CD1c-positive myeloid dendritic cell (primary cell): ENCODE data around the gene KBTBD7.
"Not testable (repeated sequence)": the region's sequence is repeated elsewhere in the genome, so short reads cannot be mapped to it uniquely, and the experiment has no call there.

Experiments
- DNase-seq: peaks from one replicate; pipeline ENCODE4 v3.0.0-alpha.2; 2016; ENCODE audit errors: extremely low spot score

KBTBD7 gene

DNA sequence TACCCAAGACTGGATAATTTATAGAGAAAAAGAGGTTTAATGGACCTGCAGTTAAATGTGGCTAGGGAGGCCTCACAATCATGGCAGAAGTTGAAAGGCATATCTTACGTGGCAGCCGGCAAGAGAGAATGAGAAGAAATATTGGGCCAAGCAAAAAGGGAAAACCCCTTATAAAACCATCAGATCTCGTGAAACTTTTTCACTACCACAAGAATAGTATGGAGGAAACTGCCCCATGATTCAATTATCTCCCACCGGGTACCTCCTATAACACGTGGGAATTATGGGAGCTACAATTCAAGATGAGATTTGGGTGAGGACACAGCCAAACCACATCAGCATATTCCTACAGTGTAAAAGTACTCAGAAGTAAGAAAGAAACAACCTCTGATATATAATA is 4.7 kb upstream of the KBTBD7 start:
- no peak for DNase-seq

DNA sequence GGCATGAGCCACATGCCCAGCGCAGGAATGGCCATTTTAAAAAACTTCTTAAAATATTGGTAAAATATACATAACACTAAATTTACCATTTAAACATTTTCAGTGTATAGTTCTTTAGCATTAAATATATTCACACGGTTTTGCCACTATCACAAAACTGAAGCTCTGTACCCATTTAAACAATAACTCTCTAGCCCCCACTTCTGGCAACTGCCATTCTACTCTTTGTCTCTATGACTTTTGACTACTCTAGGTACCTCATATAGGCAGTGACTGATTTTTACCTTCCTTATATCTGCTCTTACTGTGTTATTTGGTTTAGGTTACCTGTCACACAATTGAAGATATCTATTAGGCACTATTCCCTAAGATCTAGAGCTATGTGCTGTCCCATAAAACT is 2.3 kb upstream of the KBTBD7 start:
- DNase-seq = no peak

DNA sequence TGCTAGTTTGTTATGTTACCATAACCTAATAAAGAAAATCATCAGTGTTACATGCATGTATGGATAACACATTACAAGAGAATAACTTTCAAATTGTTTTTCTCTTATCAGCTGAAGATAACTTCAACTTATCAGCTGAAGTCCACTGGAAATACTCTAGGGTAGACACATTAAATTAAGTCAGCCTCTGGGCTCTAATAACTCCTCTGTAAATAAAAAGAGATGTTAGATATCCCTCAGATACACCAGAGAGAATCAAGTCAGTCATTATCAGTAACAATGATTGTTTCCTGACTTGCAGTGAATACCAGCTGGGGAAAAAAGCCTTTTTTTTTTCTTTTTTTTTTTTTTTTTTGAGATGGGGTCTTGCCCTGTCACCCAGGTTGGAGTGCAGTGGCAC is 1.6 kb upstream of the KBTBD7 start:
- no peak for DNase-seq

DNA sequence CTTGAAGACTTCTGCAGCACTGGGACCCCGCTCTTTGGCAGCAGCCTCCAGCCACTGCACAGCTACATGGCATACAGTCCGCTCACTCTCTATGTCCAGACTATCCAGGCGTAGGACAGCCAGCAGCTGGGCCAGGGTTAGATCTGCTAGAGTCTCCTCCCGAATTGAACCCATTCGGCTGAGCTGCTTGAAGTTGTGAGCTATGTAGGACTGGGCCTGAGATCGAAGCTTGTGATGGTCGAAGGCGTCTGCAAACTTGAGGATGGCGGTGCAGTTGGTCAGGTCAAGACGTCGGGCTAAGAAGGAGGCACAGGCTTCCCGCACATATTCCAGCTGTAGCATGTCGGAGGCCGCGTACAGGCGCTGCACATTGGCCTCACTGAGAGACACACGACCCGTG is 900 bp downstream of the KBTBD7 start:
- no peak for DNase-seq

DNA sequence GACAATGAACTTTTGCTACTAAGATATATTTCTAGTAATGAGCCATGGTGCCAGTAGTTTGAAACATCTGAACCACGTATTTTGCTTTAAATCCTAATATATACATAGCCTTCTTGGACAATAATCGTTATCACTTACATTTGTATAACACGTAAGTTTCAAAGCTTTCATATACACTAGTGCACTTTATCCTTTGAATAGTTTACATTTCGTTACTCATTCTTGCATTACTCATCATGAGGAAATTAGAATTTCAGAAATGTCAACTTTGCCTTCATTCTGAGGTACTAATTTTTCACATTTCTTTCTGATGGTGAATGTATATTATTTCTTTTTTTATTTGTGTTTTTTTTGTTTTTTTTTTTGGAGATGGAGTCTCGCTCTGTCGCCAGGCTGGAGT is 5.8 kb downstream of the KBTBD7 start:
- DNase-seq = no peak

DNA sequence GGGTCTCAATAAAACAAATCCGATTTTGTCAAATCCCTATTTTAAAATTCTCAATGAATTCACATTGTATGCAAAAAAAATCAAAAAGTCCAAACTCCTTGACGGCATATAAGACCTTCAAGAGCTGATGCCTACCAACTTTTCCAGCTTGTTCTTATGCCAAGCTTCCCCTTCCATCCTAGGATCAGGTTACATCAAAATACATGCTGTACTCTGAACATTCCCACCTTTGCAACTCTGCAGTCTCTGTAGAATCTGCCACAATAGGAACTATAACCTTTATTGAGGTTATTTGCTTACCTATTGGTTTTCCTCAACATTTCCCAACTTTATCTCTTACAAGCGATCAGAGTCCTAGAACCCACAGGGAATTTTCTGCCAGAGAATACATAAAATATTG is 7.9 kb downstream of the KBTBD7 start:
- DNase-seq = no peak

DNA sequence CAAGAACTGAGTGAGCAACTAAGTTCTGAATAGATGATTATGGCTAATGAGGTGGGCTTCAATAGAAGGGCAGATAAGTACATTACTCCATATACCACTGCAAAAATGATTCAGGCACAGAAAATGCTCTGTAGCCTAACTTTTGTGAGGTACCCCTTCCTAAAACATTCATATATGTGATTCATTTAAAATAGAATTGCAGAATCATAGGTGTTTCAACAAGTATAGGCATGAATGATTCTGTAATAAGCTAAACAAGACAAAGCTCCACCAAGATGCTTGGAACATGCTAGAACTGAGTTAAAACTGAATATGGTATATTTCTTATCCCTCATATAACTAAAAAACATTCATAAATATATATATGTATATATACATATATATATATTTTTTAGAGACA is 12.1 kb downstream of the KBTBD7 start:
- DNase-seq = no peak

DNA sequence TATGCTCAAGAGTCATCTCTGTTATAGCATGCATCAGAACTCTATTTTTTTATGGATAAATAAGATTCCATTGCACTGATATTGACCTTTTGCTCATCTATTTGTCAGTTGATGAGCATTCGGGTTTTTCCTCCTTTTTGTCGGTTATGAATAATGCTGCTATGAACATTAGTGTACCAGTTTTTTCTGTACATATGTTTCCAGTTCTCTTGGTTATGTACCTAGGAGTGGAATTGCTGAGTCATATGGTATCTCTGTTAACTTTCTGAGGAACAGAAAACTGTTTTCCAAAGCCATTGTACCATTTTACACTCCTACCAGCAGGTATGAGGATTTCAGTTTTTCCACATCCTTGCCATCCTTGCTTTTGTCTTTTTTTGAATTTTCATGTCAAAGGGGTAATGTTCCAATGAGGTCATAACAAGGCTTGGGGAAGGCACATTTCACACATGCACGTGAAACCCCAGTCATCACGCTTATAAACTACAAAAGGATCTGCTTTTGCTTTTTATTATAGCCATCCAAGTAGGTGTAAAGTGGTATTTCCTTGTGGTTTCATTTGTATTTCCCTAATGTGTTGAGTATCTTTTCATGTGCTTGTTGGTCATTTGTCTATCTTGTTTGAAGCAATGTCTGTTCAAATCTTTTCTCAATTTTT is 14.6 kb downstream of the KBTBD7 start:
- DNase-seq = no peak

DNA sequence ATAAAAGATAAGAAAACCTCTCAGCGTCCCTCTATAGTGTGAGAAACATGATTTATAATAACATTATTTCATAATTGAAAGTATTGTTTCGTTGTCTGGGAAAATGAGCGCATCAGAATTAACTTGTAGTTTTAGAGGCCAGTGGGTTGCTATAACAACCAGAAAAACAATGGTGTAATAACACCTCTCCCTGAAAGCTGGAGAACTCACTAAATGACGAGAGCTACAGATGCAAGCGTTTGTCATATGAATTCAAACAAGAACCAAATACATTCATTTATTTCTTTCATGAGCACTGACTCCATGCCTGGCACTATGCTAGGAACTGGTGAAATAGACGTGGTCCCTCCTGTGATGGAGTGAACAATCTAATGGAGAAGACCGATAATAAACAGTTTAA is 16.3 kb downstream of the KBTBD7 start:
- DNase-seq = peak; percentile 41

DNA sequence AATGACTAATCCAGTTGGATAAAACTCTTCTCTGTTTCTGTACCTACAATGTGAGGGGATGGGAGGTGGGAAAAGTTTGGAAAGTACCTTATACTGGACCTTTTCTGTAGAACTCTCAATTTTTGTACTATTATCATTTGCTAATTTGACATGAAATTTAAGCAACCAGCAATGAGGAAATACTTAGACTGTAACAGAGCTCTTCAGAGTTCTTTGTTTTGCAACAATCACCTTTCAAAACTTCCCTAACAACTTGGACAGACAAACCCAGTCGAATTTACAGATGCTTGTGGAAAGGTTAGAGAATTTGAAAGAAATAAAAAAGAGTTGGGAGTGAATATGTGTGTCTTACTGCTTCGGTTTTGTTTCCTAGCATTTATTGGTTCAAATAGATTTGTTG is 16.8 kb downstream of the KBTBD7 start:
- peak; percentile 51 for DNase-seq

DNA sequence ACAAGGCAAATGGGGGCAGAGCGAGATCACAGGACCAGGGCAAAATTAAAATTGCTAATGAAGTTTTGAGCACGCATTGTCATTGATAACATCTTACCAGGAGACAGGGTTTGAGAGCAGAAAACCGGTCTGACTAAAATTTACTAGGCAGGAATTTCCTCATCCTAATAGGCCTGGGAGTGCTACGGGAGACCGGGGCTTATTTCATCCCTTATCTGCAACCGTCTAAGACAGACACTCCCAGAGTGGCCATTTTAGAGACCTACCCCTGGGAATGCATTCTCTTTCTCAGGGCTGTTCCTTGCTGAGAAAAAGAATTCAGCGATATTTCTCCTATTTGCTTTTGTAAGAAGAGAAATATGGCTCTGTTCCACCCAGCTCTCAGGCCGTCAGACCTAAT is 18.8 kb downstream of the KBTBD7 start:
- not testable (repeated sequence) for DNase-seq

DNA sequence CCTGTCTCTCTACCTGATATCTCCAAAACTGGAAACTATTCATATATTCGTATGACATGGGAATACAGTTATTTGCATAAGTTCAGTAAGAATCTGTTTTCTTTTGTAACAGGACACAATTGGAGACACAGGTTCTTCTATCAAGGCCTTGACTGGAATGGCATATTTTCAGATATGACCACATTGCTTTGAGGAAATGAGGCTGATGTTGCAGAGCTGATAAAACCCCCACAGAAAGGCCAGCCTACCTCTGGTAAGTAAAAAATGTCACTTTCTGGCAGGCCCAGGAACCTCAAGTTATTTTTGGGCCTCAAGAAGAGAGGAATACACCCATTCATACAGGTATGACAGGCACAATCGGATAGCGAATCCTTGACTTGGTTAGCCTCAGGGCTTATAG is 32.2 kb downstream of the KBTBD7 start:
- DNase-seq = no peak

DNA sequence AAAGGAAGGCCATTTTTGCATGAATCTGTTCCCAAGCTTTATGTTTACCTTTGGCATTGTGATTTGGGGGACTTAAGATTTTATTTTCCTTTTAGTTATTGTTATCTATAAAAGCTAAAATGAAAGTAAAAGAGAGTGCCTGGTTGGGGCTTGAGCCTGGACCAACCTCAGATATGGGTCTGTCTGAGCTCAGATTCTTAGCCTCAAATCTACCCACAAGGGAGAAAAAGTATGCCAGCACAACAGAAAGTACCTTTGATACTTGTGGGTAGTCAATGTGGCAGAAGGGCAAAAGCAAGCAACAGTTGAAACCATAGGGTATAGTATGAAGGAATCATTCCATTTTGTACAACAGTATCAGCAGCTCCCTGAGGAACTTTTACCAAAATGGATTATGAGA is 35.2 kb downstream of the KBTBD7 start:
- DNase-seq = no peak

DNA sequence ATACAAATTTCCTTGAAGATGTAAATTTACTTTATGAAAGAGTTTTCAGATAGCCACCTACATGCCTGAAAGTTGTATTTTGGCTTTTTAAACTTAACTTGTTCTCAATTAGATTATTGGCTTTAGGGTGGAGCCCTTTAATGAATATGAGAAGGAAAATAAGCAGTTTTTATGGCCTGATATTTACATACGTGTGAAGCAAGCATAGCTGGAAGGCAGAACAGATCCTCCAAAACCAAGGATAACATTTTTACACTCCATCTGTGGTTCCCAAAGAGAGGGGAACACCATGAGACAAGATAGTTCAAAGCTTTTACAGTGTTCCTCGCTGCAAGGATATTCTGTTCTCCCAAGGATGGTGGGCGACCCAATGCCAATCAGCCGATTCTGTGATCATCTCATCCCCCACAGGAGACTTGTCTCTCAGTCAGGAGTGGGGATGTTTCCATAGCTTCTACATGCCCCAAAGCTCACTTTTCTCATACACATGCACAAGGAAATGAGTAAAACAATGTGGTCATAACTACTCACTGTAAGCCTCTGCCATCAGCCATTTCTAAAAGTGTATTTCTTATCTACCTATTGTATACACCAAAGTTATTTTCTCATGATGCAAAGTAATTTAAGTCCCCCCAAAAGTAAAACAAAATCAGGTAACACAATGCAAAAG is 37.2 kb downstream of the KBTBD7 start:
- DNase-seq = no peak

DNA sequence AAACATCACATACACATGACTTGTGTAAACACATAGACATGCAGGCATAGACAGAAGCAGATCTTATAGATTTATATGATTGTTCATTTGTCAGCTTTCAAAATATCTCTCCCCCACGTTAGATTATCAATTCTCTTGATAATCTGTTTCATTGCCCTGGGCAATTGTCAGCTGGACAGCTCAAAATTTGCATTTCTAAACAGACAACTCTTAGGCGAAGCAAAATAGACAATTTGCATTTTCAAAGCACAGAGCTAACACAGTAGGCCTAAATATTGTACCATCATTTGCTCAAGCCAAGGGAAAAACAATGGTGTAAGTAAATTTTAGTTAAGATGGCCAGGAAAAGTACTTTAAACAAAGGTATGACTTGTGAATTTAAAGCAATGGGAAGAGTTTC is 37.7 kb downstream of the KBTBD7 start:
- no peak for DNase-seq

DNA sequence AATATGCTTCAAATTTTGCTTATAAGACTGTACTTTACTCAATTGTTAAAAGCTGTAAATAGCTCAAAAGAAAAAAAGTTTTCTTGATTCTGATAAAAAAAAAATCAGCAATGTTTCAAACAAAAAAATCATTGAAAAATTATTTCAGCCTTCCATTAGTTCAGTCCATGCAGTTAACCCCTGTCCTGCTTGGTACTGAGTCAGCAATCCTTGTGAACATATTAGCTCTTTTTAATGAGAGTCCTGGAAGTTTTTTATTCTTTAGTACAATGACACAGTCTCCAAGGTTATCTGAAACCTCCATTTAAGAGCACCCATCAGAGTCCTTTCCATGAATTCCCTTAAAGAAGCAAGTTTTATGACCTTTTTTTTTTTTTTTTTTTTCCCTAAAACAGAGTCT is 40.3 kb downstream of the KBTBD7 start:
- no peak for DNase-seq

DNA sequence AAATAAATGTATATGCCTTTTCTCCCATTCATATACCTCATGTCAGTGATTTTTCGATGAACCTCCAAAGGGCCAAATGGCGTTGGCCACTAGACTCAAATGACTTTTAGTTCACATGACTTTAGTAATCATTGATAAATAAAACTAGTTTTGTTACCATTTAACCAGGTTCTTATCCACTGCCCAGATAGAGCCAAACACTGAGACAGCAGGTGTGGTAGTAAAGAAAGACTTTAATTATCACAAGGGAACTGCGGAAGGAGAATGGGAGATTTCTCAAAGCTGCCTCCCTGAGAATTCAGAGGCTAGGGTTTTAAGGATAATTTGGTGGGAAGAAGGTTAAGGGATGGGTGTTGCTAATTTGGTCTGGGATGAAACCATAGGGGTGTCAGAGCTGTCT is 42.4 kb downstream of the KBTBD7 start:
- DNase-seq = no peak

DNA sequence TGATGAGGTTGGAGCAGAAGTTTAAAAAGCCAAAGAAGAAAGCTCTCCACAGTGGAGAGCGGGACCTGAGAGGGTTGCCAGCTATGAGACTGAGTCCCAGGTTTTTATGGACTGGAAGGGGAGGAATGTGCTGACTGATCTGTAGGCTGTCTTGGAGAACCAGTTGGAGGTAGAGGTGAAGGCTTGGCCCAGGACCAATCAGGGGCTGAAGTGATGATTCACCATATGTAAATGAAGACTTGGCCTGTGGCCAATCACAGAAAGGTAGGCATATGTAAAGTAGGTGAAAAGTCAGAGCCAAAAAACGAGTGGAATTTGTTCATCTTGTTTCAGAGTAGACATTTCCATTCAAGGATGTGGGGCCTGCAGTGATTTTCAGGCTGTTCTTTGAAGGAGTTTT is 44.3 kb downstream of the KBTBD7 start:
- no peak for DNase-seq

DNA sequence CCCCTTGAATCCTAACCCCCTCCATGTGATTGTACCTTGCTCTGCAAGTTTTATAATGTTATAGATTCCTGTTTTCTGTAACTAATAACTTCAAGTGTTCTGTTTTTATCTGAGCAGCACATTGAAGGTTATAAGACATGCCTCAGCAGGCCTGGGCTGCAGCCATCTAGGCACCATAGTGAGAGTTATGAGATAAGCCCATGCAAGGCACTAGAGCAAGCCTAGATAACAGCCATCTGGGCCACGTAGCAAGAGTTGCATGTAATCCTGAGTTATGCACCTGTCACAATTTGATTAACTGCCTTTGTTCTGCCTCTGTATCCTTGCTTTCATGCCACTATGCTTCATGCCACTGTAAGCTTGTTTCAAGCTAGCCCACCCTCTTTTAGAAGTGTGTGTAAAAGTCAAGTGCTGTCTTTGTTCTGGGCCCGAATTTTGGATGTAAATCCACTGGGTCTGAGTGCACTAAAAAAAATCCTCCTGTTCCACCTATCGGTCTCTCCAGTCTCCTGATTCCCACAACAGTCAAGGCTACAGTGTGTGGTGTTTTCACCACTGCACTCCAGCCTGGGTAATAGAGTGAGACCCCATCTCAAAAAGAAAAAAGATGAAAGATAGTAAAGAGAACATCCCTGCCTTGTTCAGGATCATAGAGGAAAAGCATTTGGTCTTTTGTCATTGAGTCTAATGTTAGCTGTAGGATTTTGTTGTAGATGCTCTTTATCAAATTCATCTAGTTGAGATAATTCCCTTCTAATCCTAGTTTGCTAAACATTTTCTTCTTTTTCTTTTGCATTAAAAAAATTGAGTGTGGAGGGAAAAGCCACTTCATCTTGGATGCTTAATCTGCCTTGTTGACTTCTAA is 45.7 kb downstream of the KBTBD7 start:
- DNase-seq = no peak

DNA sequence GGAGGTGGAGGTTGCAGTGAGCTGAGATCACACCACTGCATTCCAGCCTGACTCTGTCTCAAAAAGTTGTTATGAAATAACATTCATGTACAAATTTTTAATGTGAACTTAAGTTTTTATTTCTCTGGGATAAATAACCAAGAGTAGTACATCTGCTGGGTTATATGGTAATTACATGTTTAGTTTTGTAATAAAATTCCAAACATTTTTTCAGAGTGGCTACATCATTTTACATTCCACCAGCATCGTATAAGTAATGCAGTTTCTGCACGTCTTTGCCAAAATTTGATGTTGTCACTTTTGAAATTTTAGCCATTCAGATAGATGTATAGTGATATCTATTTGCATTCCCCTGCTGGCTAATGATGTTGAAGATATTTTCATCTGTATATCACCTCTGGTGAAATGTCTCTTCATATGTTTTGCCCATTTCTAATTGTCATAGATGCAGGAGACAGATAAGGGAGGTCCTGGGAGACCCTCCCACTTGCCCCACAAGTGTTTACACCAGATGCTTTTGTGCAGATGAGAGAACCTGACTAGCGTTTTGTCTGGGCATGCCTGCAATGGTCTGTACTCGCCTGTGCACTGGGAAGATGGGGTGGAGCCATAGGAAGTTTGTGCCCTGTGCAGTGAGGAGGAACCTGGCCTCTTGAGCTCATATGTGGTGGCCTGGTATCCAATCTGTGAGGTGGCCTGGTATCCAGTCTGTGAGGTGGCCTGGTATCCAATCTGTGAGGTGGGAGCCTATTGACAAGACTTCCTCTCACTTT is 49.0 kb downstream of the KBTBD7 start:
- no peak for DNase-seq

DNA sequence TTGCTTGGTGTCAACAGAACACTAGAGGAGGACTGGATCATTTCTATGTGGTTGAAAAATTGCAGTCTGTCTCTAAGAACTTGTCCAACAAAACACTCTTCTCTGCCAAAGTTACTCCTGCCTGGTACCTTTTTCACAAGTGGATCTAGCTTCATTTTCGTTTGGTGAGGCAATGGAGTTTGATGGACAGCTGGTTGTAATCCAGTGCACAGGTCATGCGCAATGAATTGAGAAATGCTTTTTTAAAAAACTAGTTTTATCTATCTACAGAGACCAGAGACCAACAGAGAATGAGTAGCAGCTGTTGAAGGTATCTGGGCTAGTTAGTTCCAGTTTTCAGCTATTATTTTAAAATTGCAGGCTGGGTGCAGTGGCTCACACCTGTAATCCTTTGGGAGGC is 49.8 kb downstream of the KBTBD7 start:
- no peak for DNase-seq
